ENCODE data around the gene ARPC5L. TPM values are rescaled to one million over a fixed set of nuclear protein-coding genes. Genes with fewer than 3 reads are reported as not detected.

Gene ARPC5L
- total RNA-seq, 6 experiments from 2014 or later = 15.2 to 25.7 (median 20.6) TPM

DNA sequence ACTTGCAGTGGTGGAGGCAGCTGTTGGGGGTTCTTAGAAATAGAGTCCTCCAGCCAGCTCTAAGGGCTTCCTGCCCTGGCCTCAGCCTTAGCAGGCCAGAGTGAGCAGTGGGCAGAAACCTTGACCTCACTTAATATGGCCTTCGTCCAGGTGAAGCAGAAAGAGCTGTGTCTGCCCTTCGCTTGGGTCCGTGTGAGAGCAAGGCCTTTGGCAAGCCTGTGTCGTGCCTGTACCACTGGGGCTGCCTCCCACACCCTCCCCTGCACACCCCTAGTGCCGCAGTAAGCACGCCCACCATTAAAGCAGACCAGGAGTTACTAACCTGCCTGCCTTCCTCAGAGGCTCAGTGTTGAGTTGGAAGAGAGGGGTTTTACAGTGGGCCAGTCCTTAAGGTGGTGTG is 13.6 kb downstream of the ARPC5L start:
- no CpG with 5 or more reads among the region's 6 CpGs for WGBS (ENCODE audit: insufficient coverage, low coverage, low lambda C conversion rate, missing lambda C conversion rate)
- Histone ChIP-seq H3K4me3 (no peak overlapping the region), H3K9me3 (no peaks in the 10 kb centered on the region), H3K36me3 (peaks cover 0 to 64% (median 32%) of the 10 kb centered on the region in 4 donors), H3K4me1 (peaks cover 0 to 20% (median 6%) of the 10 kb centered on the region in 4 donors), H3K27me3 (no peaks in the 10 kb centered on the region), H3K27ac (no peak overlapping the region)
- TF ChIP-seq, protein P1, sequence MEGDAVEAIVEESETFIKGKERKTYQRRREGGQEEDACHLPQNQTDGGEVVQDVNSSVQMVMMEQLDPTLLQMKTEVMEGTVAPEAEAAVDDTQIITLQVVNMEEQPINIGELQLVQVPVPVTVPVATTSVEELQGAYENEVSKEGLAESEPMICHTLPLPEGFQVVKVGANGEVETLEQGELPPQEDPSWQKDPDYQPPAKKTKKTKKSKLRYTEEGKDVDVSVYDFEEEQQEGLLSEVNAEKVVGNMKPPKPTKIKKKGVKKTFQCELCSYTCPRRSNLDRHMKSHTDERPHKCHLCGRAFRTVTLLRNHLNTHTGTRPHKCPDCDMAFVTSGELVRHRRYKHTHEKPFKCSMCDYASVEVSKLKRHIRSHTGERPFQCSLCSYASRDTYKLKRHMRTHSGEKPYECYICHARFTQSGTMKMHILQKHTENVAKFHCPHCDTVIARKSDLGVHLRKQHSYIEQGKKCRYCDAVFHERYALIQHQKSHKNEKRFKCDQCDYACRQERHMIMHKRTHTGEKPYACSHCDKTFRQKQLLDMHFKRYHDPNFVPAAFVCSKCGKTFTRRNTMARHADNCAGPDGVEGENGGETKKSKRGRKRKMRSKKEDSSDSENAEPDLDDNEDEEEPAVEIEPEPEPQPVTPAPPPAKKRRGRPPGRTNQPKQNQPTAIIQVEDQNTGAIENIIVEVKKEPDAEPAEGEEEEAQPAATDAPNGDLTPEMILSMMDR (IDR thresholded peaks at IDR 0.05) = no peak
- TF ChIP-seq POLR2A (IDR thresholded peaks at IDR 0.05) = no peak
- ATAC-seq = peak in 3 of 4 donors; percentile 6 to 77 (median 28)
- DNase-seq = no peak
- intact Hi-C loops (cut with DNase I) = no loop called here

DNA sequence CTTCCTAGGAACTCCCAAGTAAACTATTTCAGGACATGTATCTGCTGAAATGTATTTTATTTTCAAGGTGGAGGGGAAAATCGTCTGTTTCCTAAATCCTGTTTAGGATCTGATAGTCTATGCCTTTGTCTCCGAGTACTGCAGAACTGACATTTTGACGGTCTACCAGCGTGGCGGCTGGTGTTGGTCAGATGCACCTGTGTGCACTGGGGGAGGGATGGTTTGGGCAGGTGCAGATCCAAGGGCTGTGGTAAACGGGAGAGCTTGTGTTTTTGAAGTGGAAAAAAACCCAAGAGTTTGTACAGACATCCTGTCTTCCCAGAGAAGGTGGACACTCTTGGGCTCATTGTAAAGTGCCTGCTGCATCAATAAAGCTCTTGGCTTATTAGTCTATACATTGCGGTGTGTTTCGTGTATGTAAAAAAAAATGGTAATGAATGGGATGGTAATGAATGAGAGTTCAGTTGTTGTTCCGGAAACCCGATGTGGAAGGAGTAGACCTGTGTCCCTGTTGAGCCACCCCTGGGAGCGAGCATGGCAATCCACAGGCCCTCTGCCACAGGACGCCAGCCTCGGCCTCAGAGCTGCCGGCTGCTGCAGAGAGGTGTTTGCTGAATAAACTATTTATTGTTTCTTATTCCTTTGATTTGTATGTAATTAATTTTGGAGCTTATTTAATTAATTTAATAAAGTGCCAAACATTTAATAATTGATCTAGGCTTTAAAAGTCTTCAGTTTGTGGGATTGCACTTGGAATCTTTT is 15.3 kb downstream of the ARPC5L start:
- Histone ChIP-seq H3K4me3 (no peak overlapping the region), H3K27ac (no peak overlapping the region), H3K4me1 (peaks cover 0 to 16% (median 4%) of the 10 kb centered on the region in 4 donors), H3K27me3 (no peaks in the 10 kb centered on the region), H3K36me3 (peaks cover 0 to 79% (median 33%) of the 10 kb centered on the region in 4 donors), H3K9me3 (no peaks in the 10 kb centered on the region)
- WGBS (ENCODE audit: insufficient coverage, low coverage, low lambda C conversion rate, missing lambda C conversion rate) = 80% methylated on average over 11 of the region's 14 CpGs
- no peak for ATAC-seq
- no peak for TF ChIP-seq POLR2A (IDR thresholded peaks at IDR 0.05)
- intact Hi-C loops (cut with DNase I) = no loop called here
- DNase-seq = no peak

DNA sequence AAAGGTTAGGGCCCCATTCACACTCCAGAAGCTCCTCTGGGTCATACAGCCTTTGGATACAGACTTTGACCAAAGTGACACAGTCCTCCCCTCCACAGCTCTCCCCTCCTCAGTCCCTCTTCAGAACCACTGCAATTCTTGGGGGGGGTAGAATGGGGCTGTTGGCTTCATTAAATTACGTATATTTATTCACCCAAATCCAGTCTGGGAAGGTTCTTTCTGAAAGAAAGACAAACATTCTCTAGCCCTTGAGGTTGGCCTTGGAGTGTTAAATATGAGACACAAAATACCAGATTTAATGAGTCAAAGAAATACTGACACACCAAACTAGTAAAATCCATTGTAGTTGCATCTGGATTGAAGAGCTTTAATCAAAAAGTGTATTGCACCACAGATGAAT is 16.1 kb downstream of the ARPC5L start:
- ATAC-seq (no peak), DNase-seq (no peak)
- Histone ChIP-seq H3K36me3 (peaks cover 0 to 83% (median 33%) of the 10 kb centered on the region in 4 donors), H3K4me1 (peaks cover 0 to 8% (median 1%) of the 10 kb centered on the region in 4 donors), H3K27me3 (no peaks in the 10 kb centered on the region), H3K9me3 (no peaks in the 10 kb centered on the region), H3K27ac (no peak overlapping the region), H3K4me3 (no peak overlapping the region)
- 88% methylated on average over 1 of the region's 1 CpG for WGBS (ENCODE audit: insufficient coverage, low coverage, low lambda C conversion rate, missing lambda C conversion rate)
- intact Hi-C loops (cut with DNase I) = no loop called here
- no peak for TF ChIP-seq POLR2A (IDR thresholded peaks at IDR 0.05)
- TF ChIP-seq, protein P1 (IDR thresholded peaks at IDR 0.05) = no peak

DNA sequence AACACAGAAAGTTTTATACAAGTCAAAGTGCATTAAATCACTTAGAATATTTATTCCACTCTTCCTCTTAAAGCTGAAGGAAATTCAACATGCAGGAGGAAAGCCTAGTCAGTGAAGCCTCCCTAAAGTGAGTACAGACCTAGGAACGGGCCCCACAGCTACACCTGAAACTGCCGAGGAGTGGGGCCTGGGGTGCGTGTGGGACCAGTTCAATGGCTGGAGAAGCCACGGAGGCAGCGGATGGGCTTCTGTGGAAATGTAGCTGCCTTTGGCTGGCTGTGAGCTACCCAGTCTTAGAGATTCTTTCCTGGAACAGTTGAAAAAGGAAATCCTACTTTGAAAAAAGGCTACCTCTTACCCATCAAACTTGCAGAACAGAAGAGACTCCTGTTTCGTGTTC is 16.6 kb downstream of the ARPC5L start:
- WGBS (ENCODE audit: insufficient coverage, low coverage, low lambda C conversion rate, missing lambda C conversion rate) = 91% methylated on average over 5 of the region's 6 CpGs
- DNase-seq (no peak), ATAC-seq (no peak)
- H3K4me1 ChIP-seq = peaks cover 0 to 8% (median 0%) of the 10 kb centered on the region in 4 donors
- TF ChIP-seq POLR2A (IDR thresholded peaks at IDR 0.05) = no peak
- TF ChIP-seq, protein P1 (IDR thresholded peaks at IDR 0.05) = no peak
- peaks cover 0 to 83% (median 33%) of the 10 kb centered on the region in 4 donors for H3K36me3 ChIP-seq
- intact Hi-C loops (cut with DNase I) = no loop called here
- no peak overlapping the region for H3K27ac ChIP-seq
- no peaks in the 10 kb centered on the region for H3K9me3 ChIP-seq
- no peak overlapping the region for H3K4me3 ChIP-seq
- no peaks in the 10 kb centered on the region for H3K27me3 ChIP-seq

DNA sequence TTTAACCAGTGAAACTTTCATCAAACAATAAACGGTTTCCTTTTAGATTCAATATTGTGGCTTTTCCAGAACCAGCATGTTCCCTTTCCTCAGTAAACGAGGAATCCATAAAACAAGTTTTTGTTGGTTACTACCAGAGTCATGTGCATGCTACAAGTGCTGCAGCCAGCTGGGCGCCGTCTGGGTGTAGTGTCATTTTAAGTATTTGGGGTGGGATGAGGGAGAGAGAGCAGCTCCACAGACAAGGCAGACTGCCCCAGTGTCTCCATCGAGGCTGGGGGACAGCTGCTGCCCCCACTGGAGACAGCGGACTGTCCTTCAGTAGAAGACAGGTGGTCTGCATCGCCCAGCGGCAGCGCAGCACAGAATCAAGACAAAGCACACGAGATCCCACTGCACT is 17.3 kb downstream of the ARPC5L start:
- intact Hi-C loops (cut with DNase I) = no loop called here
- H3K27ac ChIP-seq = no peak overlapping the region
- H3K27me3 ChIP-seq = no peaks in the 10 kb centered on the region
- WGBS (ENCODE audit: insufficient coverage, low coverage, low lambda C conversion rate, missing lambda C conversion rate) = 80% methylated on average over 8 of the region's 10 CpGs
- no peak overlapping the region for H3K4me3 ChIP-seq
- H3K4me1 ChIP-seq = peaks cover 0 to 8% (median 0%) of the 10 kb centered on the region in 4 donors
- no peak for DNase-seq
- ATAC-seq = no peak
- TF ChIP-seq POLR2A (IDR thresholded peaks at IDR 0.05) = no peak
- TF ChIP-seq, protein P1 (IDR thresholded peaks at IDR 0.05) = no peak
- no peaks in the 10 kb centered on the region for H3K9me3 ChIP-seq
- peaks cover 0 to 80% (median 30%) of the 10 kb centered on the region in 4 donors for H3K36me3 ChIP-seq

All from right lobe of liver (tissue), 6 donors.